Measurements from ENCODE around the gene C1QTNF6.

GRCh38 chr22:37210041-37210803 lies 22.2 kb upstream of the C1QTNF6 start:
- TF ChIP-seq NRF1 (IDR thresholded peaks at IDR 0.05; ENCODE audit: low read depth, low read length) (no peak), EP300 (IDR thresholded peaks at IDR 0.05; ENCODE audit: borderline replicate concordance in 1 of 2, low read depth in 1 of 2, low read length in 1 of 2) (no peak), MXI1 (IDR thresholded peaks at IDR 0.05; ENCODE audit: low read depth, low read length) (no peak), MEF2A (IDR thresholded peaks at IDR 0.05; ENCODE audit: borderline replicate concordance, low read depth) (no peak), RCOR1 (IDR thresholded peaks at IDR 0.05; ENCODE audit: low read length) (no peak), RFX5 (IDR thresholded peaks at IDR 0.05; ENCODE audit: low read length) (no peak)
